Panc1 (cell line): Measurements from ENCODE around the gene POU2F2. TPM values are rescaled to one million over a fixed set of nuclear protein-coding genes. Genes with fewer than 3 reads are reported as not detected.

ENCODE experiments used
- ATAC-seq: fragments of 200-7000 bp; cut with Tn5 transposase; 2 replicates; pipeline ENCODE4 v1.9.1; 2020; ENCODE audit warnings: mild to moderate bottlenecking, moderate library complexity
- BruUV-seq: library from RNA; stranded (reverse); fragments of 400-500 nt; replicated peaks from 2 replicates; lab custom pipeline; 2021; lab: Mats Ljungman, UMichigan
- CTCF ChIA-PET: fragments of 300-600 bp; sonication (Branson Sonifier 250); formaldehyde crosslinking; loops from one replicate; lab custom pipeline; 2022; ENCODE audit warnings: antibody characterized with exemption; lab: Charles Lee
- POLR2A ChIA-PET: fragments of 300-600 bp; sonication (Branson Sonifier 250); formaldehyde crosslinking; loops from one replicate; lab custom pipeline; 2022; ENCODE audit warnings: antibody characterized with exemption; lab: Charles Lee
- DNase-seq: peaks from one replicate; pipeline ENCODE4 v3.0.0-alpha.2; 2010; ENCODE audit warnings: low read depth, low spot score
- H3K27ac ChIP-seq: 2 replicates; pipeline ENCODE4 v1.5.1; 2011; ENCODE audit warnings: mild to moderate bottlenecking, low read length, inconsistent platforms
- H3K27me3 ChIP-seq: fragments of 200-500 bp; sonication (Bioruptor generic); 2 replicates; pipeline ENCODE4 v1.6.0; 2014; ENCODE audit warnings: low read length, inconsistent platforms; ENCODE audit not compliant: control insufficient read depth, insufficient read depth
- H3K36me3 ChIP-seq: fragments of 200-500 bp; sonication (Bioruptor generic); 2 replicates; pipeline ENCODE4 v1.5.1; 2014; ENCODE audit warnings: inconsistent platforms, mild to moderate bottlenecking, low read length, moderate library complexity; ENCODE audit not compliant: control insufficient read depth, insufficient read depth
- H3K4me1 ChIP-seq: 2 replicates; pipeline ENCODE4 v1.5.1; 2011; ENCODE audit warnings: inconsistent platforms, mild to moderate bottlenecking, low read length, moderate library complexity; ENCODE audit not compliant: control insufficient read depth, insufficient read depth
- H3K4me3 ChIP-seq, 2 experiments: 2 replicates each; pipeline ENCODE4 v1.5.1; 2011 to 2012; ENCODE audit warnings: low read depth in 2 of 2, low read length in 2 of 2, mild to moderate bottlenecking in 2 of 2, inconsistent platforms in 1 of 2, moderate library complexity in 1 of 2
- H3K9me3 ChIP-seq: fragments of 200-500 bp; sonication (Bioruptor generic); 2 replicates; pipeline ENCODE4 v1.5.1; 2014; ENCODE audit warnings: low read depth, mild to moderate bottlenecking, inconsistent platforms, low read length, moderate library complexity; ENCODE audit not compliant: control insufficient read depth, insufficient read depth
- CTCF ChIP-seq: fragments of 450-650 bp; IDR thresholded peaks from 2 replicates; pipeline ENCODE4 v1.5.1; 2017; ENCODE audit warnings: mild to moderate bottlenecking
- POLR2AphosphoS5 ChIP-seq: IDR thresholded peaks from 2 replicates; pipeline ENCODE4 v1.6.1; 2012; ENCODE audit warnings: mild to moderate bottlenecking, low read depth, low read length, moderate library complexity
- REST ChIP-seq, 2 experiments: IDR thresholded peaks; 2 replicates each; pipeline ENCODE4 v1.6.1; 2011 to 2012; ENCODE audit warnings: low read depth in 2 of 2, control low read depth in 1 of 2, low read length in 1 of 2, mild to moderate bottlenecking in 1 of 2, moderate library complexity in 1 of 2; ENCODE audit not compliant: insufficient read depth in 1 of 2
- SIN3A ChIP-seq: IDR thresholded peaks from 2 replicates; pipeline ENCODE4 v1.6.1; 2012; ENCODE audit warnings: low read depth, mild to moderate bottlenecking, low read length, moderate library complexity, borderline replicate concordance; ENCODE audit not compliant: insufficient read depth
- TCF7L2 ChIP-seq: IDR thresholded peaks from 2 replicates; pipeline ENCODE4 v1.6.1; 2011; ENCODE audit warnings: mild to moderate bottlenecking, low read depth, low read length, inconsistent platforms
- in situ Hi-C: cut with HindIII; loops from 2 replicates; pipeline ENCODE4 v1.10.0; 2016; ENCODE audit warnings: low sequenced_read_pairs, low pct_unique_long_range_greater_than_20kb
- intact Hi-C: fragments of 100-400 bp; cut with micrococcal nuclease; formaldehyde crosslinking; loops from one replicate; pipeline ENCODE4 v1.10.0; 2022; ENCODE audit not compliant: unreplicated experiment
- total RNA-seq: library from RNA; stranded (reverse); gene quantifications from one replicate; pipeline ENCODE4 v1.2.1, GENCODE V29; 2021; ENCODE audit not compliant: unreplicated experiment

Gene POU2F2
- total RNA-seq, 1 experiment from 2014 or later = 0.10 TPM

- intact Hi-C loops (no loop called here), in situ Hi-C loops (no loop called here)
Measured at GRCh38 chr19:42134535-42135070, 2.4 kb upstream of the POU2F2 start.

DNA sequence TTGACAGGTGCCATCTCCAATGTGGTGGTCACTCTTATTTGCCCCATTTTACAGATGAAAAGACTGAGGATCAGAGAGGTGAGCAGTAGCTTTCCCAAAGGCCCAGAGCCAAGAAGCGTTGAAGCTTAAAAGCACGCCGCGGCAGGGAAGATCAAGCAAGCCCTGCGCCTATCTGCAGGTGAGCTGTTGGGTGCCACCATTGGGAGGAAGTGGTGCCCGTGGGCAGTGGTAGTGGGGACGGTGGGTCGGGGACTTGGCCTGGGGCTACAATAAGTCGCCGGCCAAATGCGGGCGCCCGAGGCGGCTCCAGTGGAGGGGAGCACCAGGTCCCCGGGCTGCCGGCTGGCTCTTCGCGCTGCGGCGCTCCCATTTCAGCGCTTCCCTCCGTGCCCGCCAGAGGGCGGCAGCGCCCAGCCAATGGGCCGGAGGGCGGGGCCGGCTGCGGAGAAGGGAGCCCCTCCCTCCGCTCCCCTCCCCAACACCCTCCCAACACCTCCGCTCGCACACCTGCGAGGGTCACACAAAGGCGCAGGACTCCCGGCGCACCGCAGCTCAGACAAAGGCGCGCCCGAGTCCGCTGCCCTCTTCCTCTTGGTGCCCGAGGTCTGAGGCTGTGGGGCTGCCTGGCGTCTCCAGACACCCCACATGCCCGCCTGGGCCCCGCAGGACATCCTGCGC lies 744 bp upstream of the POU2F2 start:
- ATAC-seq = peak; percentile 87
- POLR2A ChIA-PET = interaction anchor here (0.6 kb wide), 1 partner anchor 49 kb away, joined by 5 read pairs; no protein-coding TSS in a partner anchor
- no peak overlapping the region for H3K27ac ChIP-seq
- intact Hi-C loops (loop anchor here (2.0 kb wide), 1 partner anchor 52 kb away; no protein-coding TSS in a partner anchor), in situ Hi-C loops (no loop called here)
- DNase-seq = no peak
- H3K9me3 ChIP-seq = no peaks in the 10 kb centered on the region
- no peaks in the 10 kb centered on the region for H3K27me3 ChIP-seq
- no peaks in the 10 kb centered on the region for H3K36me3 ChIP-seq
- no TSS peak for BruUV-seq
- CTCF ChIA-PET = interaction anchor here (0.7 to 0.8 kb wide), 2 partner anchors 16 to 269 kb away, joined by 3 read pairs; no protein-coding TSS in a partner anchor
- peak overlapping the region; percentile 12 to 31; a peak in 3 of 4 replicates for H3K4me3 ChIP-seq
- no peaks in the 10 kb centered on the region for H3K4me1 ChIP-seq
- 0 out of 4 replicates have a peak, but pooled peaks of 1 of the 2 experiments have one; percentile 63 for TF ChIP-seq REST (IDR thresholded peaks at IDR 0.05; ENCODE audit: insufficient read depth in 1 of 2, low read depth in 2 of 2, low read length in 1 of 2)
- no peak for TF ChIP-seq POLR2AphosphoS5
- TF ChIP-seq TCF7L2 = no peak
- TF ChIP-seq CTCF = peak; percentile 92

More at GRCh38 chr19:42134535-42135070, 2.4 kb upstream of the POU2F2 start:
- POLR2A ChIA-PET = no interaction called here
- Histone ChIP-seq H3K27me3 (no peaks in the 10 kb centered on the region), H3K36me3 (no peaks in the 10 kb centered on the region), H3K27ac (no peak overlapping the region), H3K9me3 (no peaks in the 10 kb centered on the region), H3K4me1 (no peaks in the 10 kb centered on the region), H3K4me3 (no peak overlapping the region)
- CTCF ChIA-PET = no interaction called here
- TF ChIP-seq CTCF (no peak), REST (IDR thresholded peaks at IDR 0.05; ENCODE audit: insufficient read depth in 1 of 2, low read depth in 2 of 2, low read length in 1 of 2) (no peak), TCF7L2 (no peak), SIN3A (no peak), POLR2AphosphoS5 (no peak)
- no TSS peak for BruUV-seq
- no peak for DNase-seq
- ATAC-seq = no peak
